Stimulated activated CD8-positive, alpha-beta memory T cell treated with anti-CD3 and anti-CD28 coated beads, Interleukin-2, amount 100 ng/mL, for 48 hours (primary cell): Measurements from ENCODE around the gene ID2.

Experiments used
- DNase-seq, 2 donors: peaks; one replicate each; pipeline ENCODE4 v3.0.0-alpha.2; 2020; ENCODE audit warnings: low read depth in 2 of 2

The ID2 gene

GRCh38 chr2:8647462-8647857 is 34.4 kb upstream of the ID2 start:
- DNase-seq = no peak

GRCh38 chr2:8648441-8649213 is 33.2 kb upstream of the ID2 start:
- no peak for DNase-seq

DNA sequence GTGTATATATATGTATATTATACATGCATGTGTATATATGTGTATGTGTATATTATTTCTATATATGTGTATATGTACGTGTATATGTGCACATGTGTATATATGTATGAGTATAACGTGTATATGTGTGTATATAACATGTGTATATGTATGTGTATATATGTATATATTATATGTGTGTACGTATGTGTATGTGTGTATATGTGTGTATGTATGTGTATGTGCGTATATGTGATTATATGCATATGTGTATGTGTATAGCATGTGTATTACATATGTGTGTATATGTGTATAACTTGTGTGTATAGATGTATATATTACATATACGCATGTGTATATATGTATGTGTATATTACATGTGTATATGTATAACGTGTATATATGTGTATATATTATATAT is 32.1 kb upstream of the ID2 start:
- DNase-seq = no peak

DNA sequence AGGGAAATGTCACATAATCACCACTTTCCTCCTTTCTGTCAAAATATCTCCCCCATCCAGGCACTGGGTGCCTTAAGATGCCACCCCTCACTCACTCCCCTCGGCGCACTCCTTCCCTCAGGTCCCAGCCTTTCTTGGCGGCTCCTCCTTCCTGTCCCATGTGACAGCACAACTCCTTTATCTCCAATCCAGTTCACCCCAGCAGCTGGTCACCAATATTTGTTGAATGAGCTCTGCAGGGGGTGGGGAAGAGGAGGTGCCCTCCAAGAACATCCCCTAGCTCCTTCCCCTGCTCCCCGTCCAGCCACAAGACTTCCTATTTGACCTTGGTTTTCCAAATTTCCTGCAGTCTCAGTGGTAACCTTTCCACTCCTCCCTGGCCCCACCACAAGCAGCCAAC is 31.6 kb upstream of the ID2 start:
- DNase-seq = no peak

DNA sequence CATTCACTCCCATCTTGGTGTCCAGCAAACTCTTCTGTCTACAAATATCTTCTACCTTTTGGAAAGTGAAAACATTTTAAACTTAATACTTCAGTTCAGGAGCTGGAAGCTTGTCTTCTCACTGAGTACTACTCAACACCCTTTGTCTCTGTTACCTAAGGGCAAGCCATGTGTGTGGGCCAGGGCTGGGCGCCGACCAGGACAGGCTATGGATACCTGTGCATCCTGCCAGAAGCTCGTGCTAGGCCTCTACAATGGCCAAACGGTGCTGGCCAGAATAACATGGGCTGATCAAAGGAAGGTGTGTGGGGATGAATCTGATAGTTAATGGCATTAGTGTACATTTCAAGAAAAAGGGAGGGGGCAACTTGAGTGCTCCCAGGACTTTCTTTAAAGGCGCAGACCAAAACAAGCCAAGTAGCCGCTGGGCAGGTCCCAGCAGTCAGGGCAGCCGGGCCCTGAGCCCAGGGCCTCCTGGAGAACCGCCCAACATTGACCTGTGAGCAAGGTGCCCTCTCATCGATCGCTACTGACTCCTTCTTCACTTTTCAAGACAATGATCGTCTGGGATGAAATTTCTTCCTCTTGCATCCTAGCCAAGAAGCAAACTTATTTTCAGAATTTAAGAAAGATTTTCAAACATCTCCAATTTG is 29.0 kb upstream of the ID2 start:
- no peak for DNase-seq

GRCh38 chr2:8653485-8653884 is 28.4 kb upstream of the ID2 start:
- no peak for DNase-seq

GRCh38 chr2:8654041-8654440 is 27.8 kb upstream of the ID2 start:
- no peak for DNase-seq

GRCh38 chr2:8654483-8654882 is 27.4 kb upstream of the ID2 start:
- DNase-seq = no peak

DNA sequence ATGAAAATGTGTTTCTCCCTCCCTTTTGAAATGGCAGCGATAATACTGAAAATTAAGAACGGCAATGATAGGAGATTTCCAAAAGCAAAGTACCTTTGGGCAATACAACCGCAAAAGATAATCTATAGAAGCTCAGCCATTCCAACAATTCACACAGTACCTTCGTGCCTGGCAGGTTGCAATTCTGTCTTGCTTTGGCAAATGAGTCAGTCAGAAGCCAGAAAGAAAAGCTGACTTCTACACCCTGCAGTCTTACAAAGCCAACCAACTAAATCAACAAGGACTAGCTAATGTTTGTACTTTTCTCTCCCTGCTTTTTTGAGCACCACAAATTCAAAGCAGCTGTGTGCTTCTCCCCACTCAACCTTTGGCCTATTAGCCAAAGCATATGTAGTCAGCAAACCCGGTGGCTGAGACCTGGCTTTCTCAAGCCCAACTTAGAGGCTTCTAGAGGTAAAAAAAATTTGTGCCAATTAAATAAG is 25.7 kb upstream of the ID2 start:
- DNase-seq = no peak

DNA sequence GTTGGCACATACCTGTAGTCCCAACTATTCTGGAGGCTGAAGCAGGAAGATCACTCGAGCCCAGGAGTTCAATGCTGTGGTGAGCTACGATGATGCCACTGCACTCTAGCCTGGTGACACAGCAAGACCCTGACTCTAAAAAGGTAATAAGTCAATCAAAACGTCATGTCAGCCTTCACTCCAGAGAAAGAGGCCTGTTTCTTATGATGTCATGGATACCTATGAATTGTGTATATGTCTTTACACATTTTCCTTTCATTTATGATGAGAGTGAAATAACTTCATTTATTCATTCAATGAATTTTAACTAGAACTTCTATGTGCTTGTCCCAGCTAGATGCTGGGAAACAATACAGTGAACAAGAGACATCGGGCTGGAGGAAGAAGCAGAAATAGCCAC is 25.0 kb upstream of the ID2 start:
- no peak for DNase-seq

DNA sequence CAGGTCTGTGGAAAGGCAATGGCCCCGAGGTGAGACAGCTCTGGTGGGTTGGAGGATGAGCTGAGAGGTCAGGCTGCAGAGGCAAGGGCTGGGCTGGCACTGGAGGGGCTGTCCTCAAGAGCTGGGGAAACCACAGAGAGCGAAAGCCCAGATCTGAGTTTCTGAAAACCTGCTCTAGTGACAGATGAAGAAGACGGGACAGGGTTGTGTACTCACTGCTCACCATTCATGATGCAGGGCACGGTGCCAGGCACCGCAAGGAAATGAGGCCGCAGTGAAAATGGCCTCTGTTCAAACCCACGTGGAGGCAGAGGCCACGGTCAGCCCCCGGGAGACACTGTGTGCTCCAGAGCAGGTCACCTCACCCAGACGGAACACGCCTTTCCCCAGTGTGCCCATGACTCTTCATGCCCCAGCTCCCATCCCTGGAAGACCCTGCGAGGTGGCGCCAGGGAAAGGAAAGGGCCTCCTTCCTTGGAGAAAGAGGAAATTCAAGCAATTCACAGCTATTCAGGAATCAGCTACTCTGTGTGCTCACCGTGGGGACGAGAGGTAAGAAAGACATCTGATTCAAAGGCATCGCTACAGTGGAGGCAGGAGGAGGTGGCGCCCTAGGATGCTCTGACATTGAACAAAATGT is 24.3 kb upstream of the ID2 start:
- no peak for DNase-seq

DNA sequence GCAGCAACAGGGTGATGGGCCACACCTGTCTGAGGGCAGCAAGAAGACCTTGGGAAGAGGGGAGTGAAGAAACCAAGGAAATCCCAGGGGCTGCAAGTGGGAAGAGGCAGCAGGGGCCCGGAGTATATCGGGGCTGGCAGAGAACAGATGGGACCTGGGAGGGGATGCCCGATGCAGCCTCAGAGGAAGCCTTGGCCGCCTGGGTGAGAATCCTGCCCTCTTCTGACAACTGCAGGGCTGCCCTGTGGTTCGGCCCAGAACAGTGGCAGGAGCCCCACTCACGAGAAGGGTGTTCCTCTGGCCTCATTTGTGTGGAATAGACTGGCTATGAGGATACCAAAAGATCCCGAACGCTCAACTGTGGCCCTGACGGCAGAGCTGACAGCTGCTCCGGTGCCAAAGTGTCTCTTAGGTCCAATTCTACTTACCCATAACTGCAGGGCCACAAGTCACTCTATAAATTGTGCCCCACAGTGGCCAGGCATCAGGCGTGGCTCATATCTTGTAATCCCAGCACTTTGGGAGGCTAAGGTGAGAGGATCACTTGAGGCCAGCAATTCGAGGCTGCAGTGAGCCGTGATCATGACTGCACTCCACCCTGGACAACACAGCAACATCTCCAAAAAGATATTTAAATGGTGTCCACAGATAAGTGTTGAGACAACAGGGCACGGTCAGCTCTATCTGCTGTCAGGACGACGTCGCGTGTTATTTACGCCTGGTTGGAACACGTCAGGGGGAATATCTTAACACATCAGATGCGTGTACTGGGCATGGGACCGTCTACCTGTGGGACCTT is 23.6 kb upstream of the ID2 start:
- DNase-seq = no peak

DNA sequence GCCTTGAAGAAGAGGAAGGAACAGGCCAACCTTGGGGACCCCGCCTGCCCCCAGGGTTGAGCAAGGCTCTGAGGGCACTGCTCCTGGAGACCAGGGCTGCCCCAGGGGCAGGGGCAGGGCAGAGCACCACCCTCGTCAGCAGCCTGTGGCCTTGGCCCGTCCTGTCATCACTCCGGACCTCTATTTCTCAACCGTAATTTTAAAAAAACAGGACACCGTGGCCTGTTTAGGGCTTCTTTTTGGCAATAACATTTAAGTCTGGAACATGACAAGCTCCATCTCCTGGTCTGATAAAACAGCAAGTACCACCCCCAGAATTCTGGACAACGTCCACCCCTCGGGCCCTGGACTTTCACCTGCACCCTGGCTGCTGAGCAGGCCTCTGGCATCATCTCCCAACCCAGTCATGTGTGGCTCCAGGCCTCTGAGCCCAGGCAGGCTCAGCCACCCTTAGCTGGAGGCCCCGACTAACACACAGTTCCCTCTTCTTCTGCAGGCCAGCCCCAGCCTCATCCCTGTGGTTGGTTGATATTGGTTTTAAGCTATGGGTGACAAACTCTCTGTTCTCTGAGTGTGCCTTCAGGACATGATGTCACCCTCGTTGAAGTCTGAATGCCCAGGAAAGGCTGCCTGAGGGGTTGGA is 22.6 kb upstream of the ID2 start:
- no peak for DNase-seq

GRCh38 chr2:8659735-8660492 is 21.9 kb upstream of the ID2 start:
- DNase-seq = no peak

- DNase-seq = no peak
Observed at GRCh38 chr2:8661235-8661634, 20.6 kb upstream of the ID2 start.

- no peak for DNase-seq
Observed at GRCh38 chr2:8661736-8662135, 20.1 kb upstream of the ID2 start.

DNA sequence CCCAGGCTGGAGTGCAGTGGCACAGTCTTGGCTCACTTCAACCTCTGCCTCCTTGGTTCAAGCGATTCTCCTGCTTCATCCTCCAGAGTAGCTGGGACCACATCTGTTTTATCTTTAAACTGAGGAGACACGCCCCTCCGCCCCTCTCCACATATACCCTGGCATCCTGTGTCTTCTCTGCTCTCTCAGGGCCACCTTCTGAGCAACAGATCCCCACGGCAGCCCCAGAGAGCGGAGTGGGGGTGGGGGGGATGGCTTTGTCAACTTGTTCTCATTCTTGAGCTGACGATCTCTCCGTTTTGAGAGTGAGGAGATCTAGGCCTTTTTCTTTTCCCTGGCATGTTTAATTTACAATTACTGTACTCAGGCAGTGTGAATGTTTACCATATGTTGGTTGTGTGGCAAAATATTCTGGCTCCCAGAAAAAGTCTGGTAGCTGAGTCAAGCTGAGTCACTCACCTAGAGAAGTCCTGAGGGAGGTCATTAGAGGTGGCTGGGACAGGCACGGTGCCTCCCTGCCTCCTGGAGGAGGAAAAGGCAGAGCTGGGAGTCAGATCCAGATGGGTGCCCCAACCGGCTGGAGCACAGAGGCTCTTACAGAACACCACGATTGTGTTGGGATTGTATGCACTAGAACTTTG is 19.5 kb upstream of the ID2 start:
- no peak for DNase-seq

DNA sequence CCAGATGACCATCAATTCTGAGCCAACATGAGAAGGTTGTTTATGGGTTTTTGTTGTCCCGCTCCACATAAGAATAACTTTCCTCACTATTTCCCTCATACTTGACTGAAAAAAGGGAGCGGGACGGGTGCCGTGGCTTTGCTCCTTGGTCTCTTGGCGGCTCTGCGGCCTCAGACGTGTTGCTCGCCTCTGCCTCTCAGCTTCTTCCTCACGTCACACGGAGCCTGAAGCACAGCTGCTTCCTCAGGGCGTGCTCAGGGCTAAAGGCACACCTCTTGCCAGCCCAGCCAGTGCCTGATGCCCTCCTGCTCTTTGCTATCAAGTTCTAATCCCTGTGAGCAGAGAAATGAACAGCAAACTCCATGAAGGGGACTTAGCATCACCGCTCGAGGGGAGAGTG is 17.9 kb upstream of the ID2 start:
- no peak for DNase-seq

- DNase-seq = no peak
Observed at GRCh38 chr2:8666581-8666980, 15.3 kb upstream of the ID2 start.

DNA sequence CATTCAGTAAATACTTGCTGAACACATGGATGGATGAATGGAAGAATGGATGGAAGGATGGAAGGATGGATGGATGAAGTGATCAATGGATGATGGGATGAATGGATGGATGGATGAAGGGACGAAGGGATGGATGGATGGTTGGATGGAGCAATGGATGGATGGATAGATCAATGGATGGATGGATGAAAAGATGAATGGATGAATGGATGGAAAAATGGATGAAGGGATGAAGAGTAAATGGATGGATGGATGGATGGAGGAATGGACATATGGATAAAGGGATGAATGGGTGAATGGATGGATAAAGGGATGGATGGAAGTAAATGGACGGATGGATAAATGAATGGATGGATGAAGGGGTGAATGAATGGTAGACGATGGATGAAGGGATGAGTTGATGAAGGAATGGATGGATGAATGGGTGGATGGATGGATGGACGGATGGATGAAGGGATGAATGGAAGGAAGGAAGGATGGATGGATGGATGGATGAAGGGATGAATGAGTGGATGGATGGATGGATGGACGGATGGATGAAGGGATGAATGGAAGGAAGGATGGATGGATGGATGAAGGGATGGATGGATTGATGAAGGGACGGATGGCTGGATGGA is 13.9 kb upstream of the ID2 start:
- no peak for DNase-seq
